ENCODE results near the gene SP4.

SP4 gene

GRCh38 chr7:21427871-21428658 lies at the start of gene SP4:
Gene SP4 (plus strand): TSS chr7:21428083. CDS start chr7:21428252, 169 bp downstream.
- DNase-seq (ENCODE audit: low read depth, low spot score) = peak; percentile 99

- DNase-seq (ENCODE audit: low read depth, low spot score) = peak; percentile 6
These were observed 44.4 kb upstream of the SP4 start for GRCh38 chr7:21383227-21384220.

DNA sequence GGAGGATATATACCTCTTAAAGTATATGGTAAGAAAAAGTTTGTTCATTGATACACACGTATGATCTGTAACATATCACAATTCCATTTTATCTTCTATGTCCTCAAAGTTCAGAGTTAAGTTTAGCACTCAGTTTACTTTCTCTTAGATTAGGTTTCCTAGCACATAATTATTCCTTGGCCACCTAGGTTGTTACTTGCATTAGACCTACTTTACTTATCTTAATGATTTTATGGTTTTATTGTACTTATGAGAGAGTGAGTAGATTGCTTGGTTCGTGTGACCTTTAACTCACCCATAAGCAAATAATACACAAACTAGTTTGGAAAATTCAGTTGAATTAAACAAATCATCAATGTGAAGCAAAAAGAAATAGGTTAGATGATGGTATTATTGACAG lies 33.9 kb upstream of the SP4 start:
- no peak for DNase-seq (ENCODE audit: low read depth, low spot score)

- DNase-seq (ENCODE audit: low read depth, low spot score) = no peak
These were observed 25.9 kb upstream of the SP4 start for GRCh38 chr7:21401944-21402343.

DNA sequence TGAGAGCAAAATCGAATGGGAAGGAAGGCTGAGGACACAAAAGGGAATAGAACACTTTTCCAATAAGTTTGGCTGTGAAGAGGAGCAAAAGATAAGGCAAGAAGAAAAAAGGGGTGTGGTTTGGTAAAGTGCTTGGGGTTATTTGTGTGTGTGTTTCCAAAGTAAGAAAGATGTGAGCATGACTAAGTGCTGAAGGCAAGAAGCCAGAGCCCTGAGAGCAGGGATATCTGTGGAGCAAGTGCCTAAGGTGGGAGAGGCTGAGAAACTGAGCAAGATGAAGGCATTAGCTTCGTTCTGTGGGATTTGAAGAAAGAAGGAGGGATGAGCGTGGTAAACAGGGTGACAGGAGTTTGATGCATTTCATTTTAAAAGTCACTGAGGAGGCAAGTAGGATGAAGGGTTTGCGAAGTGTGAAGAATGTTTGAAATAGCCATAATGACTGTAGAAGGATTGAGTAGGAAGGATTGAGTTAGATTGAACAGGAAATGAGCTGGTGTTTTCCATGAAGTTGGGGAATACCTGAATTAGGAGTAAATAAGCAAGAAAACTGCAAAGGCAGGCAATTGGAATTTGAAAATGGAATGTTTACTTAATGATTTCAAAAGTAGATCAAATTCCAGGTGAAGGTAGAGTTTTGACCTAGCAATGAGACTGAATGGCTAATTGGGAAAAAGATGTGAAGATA lies 19.9 kb upstream of the SP4 start:
- no peak for DNase-seq (ENCODE audit: low read depth, low spot score)

- DNase-seq (ENCODE audit: low read depth, low spot score) = no peak
These were observed 19.4 kb upstream of the SP4 start for GRCh38 chr7:21408481-21408820.

- no peak for DNase-seq (ENCODE audit: low read depth, low spot score)
These were observed 15.5 kb upstream of the SP4 start for GRCh38 chr7:21412410-21412851.

- no peak for DNase-seq (ENCODE audit: low read depth, low spot score)
These were observed 14.9 kb upstream of the SP4 start for GRCh38 chr7:21412957-21413356.

DNA sequence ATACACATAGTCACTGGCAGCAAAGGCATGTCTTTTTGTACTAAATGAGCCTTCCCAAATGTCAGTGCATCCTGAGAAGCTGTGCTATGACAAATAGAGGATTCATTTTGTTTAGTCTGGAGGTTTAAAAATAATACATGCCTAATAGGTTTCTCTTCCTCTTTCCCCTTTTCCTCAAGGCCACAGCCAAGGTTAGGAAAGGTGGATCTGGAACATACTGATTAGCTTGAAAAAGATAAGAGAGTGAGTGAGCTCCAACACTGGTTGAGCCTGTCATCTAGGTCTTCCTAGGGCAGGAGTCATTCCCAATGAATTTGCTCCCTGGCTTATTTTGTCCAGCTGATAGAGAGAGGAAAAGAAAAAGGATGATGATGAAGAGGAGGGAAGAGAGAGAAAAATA lies 14.4 kb upstream of the SP4 start:
- no peak for DNase-seq (ENCODE audit: low read depth, low spot score)

DNA sequence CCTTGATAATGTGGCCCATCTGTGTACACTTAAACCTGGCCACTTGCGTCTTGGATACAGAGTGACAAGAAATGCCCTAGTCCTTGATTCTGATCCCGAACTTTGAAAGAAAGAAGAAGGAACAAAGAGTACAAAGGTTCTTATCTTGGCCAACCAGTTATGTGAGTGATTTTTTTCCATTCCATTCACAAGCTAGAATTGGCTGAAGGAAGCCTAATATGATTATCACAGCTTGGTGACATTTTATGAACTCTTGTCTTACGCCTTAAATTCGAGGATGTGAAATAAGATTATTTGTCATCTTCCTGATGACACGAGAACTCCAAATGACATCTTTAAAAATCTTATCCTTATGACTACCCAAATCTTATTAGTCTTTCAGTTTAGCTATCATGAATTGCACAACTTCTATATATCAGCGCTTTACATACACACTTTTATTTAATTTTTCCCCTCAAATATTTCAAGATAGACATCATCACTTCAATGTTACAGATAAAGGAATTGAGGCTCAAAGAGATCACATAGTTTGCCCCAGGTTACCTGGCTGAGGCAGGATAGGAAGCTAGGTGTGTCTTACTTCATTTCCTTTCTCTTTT lies 13.0 kb upstream of the SP4 start:
- no peak for DNase-seq (ENCODE audit: low read depth, low spot score)

DNA sequence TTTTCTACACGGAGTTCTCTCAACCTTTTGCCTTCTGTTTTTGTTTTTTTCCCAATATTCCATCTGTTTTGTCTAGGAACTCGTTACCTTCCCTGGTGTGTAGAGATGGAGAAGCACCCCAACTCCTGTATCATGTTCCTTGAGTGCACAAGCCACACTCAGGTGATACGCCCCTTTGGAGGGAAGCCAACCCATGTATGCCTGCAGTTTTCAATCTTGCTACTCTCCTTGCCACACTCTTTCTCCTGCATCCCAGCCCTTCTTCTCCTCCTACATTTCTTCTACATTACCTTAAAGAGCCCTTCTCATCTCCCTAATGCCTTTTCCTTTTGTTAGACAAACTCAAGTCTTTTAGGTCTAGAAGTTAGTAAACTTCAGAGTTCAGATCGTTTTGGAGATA lies 10.2 kb upstream of the SP4 start:
- DNase-seq (ENCODE audit: low read depth, low spot score) = no peak

- no peak for DNase-seq (ENCODE audit: low read depth, low spot score)
These were observed 5.1 kb upstream of the SP4 start for GRCh38 chr7:21422751-21423150.

GRCh38 chr7:21425290-21425689 lies 2.6 kb upstream of the SP4 start:
- DNase-seq (ENCODE audit: low read depth, low spot score) = no peak

GRCh38 chr7:21426286-21427181 lies 1.3 kb upstream of the SP4 start:
- DNase-seq (ENCODE audit: low read depth, low spot score) = no peak

DNA sequence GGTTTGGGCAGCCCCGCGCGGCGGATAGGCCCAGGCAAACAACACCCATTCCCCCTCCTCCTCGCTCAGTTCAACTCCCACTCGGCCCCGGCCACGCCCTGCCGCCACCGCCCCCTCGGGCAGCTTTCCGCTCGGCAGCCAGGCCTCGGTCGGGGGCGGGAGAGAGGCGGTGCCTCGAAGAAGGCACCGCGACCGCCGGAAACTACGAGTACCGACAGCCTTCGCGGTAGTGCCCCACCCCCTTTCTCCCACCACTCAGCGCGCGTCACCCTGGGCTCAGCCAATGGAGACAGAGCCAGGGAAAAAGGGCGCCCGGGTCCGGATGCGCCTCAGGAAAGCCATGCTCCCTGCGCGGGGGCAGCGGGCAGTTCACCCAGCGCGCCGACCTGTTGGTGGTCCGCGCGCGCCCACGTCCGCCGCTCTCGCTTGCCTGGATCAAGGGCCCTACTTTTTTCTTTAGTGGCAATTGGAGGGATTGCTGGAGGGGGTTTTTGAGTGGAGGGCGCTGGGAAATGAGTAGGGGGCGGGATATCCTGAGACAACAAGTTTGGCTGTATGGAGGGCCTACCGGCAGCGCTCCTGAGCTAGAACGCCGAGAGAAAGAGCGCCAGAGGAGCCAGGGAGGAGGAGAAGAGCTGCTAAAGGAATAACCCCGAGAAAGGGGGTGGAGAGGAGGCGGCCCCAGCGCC lies 557 bp upstream of the SP4 start:
- DNase-seq (ENCODE audit: low read depth, low spot score) = peak; percentile 100

GRCh38 chr7:21428659-21428941 lies 717 bp downstream of the SP4 start:
- no peak for DNase-seq (ENCODE audit: low read depth, low spot score)

DNA sequence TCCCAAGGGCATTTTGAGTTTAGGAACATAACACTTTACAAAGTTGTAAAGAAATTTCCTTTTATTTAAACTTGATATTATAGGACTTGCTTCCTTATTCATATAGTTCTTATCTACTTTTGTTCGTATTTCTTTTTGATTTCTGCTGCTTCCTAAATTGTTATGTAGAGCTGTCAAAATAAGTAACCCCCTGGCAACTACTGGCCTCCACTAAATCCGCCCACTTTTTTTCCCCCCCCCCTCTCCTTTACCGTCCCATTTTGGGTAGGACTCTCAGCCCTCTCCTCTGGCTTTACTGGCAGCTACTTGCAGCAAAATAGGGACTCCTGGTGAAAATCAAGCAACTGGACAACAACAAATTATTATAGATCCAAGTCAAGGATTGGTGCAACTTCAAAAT lies 1.1 kb downstream of the SP4 start:
- no peak for DNase-seq (ENCODE audit: low read depth, low spot score)

DNA sequence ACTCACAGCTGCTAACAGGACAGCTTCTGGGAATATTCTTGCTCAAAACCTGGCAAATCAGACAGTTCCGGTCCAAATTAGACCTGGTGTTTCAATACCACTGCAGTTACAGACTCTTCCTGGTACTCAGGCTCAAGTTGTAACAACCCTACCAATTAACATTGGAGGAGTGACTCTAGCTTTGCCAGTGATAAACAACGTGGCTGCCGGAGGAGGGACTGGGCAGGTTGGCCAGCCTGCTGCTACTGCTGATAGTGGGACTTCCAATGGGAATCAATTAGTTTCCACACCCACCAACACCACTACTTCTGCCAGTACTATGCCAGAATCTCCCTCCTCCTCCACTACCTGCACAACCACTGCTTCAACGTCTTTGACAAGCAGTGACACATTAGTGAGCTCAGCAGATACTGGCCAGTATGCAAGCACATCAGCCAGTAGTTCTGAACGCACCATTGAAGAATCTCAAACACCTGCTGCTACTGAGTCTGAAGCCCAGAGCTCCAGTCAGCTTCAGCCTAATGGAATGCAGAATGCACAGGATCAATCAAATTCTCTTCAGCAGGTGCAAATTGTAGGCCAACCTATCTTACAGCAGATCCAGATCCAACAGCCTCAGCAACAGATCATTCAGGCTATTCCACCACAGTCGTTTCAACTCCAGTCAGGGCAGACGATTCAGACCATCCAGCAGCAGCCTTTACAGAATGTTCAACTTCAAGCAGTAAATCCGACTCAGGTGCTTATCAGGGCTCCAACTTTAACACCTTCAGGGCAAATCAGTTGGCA lies 2.1 kb downstream of the SP4 start:
- no peak for DNase-seq (ENCODE audit: low read depth, low spot score)

GRCh38 chr7:21430575-21430954 lies 2.7 kb downstream of the SP4 start:
- no peak for DNase-seq (ENCODE audit: low read depth, low spot score)

Measured in astrocyte of the hippocampus (primary cell).